Colon (tissue), 2 donors: Measurements from ENCODE around the gene CLEC11A.
"Not testable (repeated sequence)": the region's sequence is repeated elsewhere in the genome, so short reads cannot be mapped to it uniquely, and the experiment has no call there.

Source experiments
- FAIRE-seq: peaks from 2 replicates; lab custom pipeline; 2012; peaks lifted over from hg19 to GRCh38; lab: Jason Lieb, UNC
- donor health status: control.
- donor health status: control.

CLEC11A gene

DNA sequence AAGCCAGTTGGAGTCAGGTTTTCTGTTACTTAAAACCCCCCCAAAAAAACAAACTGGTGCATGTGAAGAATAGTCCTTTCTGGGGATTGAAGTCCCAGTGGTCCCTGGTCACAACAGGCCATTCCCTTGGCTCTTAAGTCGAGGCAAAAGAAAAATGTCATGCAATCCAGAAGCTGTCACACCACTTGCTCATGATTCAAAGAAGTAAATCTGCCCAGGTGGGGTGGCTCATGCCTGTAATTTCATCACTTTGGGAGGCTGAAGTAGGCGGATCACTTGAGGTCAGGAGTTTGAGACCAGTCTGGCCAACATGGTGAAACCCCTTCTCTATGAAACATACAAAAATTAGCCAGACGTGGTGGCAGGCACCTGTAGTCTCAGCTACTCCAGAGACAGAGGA, 38.3 kb downstream of the CLEC11A start:
- not testable (repeated sequence) for FAIRE-seq

- FAIRE-seq: not testable (repeated sequence)
Observed at GRCh38 chr19:50763521-50763920, 40.4 kb downstream of the CLEC11A start.

DNA sequence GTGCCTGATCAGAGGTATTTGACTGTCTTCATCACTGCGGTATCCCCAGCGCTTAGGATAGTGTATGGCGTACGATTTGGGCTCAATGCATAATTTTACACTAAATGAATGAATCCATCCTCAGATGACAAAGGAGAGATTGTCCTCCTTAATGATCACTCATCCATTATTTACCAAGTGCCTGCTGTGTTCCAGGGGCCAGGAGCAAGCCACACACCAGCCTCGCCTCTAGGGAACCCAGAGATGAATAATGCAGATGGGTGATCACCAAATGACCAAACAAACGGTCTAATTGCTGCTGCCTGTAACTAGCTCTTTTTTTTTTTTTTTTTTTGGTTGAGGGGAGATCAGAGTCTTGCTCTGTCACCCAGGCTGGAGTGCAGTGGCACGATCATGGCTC, 41.2 kb downstream of the CLEC11A start:
- no peak for FAIRE-seq

- not testable (repeated sequence) for FAIRE-seq
Observed at GRCh38 chr19:50766746-50767145, 43.6 kb downstream of the CLEC11A start.

DNA sequence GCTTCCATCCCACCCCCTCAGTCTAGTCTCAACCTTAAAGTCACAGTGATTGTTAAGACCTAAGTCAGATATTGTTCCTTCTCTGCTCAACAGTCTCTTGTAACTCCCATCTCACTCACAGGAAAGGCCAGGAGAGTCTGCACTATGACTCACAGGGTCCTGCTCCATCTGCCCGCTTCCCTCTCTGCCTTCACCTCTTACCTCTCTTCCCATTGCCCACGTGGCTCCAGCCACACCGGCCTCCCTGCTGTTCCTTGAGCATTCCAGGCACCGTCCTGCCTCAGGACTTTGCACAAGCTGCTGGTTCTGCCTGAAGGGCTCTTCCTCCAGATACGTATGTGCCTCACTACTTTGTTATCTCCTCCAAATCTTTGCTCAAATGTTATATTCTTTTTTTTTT, 44.1 kb downstream of the CLEC11A start:
- not testable (repeated sequence) for FAIRE-seq

DNA sequence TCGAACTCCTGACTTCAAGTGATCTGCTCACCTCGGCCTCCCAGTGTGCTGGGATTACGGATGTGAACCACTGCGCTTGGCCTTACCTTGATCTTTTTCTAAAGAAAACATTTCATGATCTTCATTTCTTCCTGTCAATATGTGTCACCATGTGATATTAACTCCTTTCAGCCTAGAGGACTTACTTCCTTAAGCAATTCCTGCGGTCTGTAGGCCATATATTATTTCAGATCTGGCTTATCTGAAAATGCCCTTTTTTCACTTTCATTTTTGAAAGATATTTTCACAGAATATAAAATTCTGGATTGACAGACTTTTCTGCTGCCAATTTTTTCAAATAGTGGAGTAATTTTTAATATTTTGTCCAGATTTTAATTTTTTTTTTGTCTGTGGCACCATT, 45.1 kb downstream of the CLEC11A start:
- FAIRE-seq: no peak

DNA sequence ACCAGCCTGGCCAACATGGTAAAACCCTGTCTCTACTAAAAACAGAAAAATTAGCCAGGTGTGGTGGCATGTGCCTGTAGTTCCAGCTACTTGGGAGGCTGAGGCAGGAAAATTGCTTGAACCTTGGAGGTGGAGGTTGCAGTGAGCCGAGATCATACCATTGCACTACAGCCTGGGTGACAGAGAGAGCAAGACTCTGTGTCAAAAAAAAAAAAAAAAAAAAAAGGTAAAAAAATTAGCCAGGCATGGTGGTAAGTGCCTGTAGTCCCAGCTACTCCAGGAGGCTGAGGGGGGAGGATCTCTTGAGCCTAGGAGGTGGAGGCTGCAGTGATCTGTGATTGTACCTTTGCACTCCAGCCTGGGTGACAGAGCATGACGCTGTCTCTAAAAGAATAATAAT, 47.0 kb downstream of the CLEC11A start, which contains the start of gene GPR32:
Gene GPR32, plus strand, starts transcription at position 301 of the 400 bp plus-strand sequence. CDS start 137 bp downstream, outside the sequence.
- not testable (repeated sequence) for FAIRE-seq

- FAIRE-seq: no peak
Observed at GRCh38 chr19:50770888-50771287, 47.7 kb downstream of the CLEC11A start.

- no peak for FAIRE-seq
Observed at GRCh38 chr19:50772476-50772875, 49.3 kb downstream of the CLEC11A start.

- FAIRE-seq: not testable (repeated sequence)
Observed at GRCh38 chr19:50772912-50773311, 49.7 kb downstream of the CLEC11A start.

GRCh38 chr19:50773454-50773853, 50.3 kb downstream of the CLEC11A start:
- FAIRE-seq: not testable (repeated sequence)
